GM19023 (cell line): Measurements from ENCODE around the gene NTM.

Experiments
- ATAC-seq: cut with Tn5 transposase; IDR thresholded peaks from one replicate; pipeline ENCODE4 v1.9.1; 2021; ENCODE audit warnings: mild to moderate bottlenecking, moderate library complexity; ENCODE audit not compliant: unreplicated experiment

The NTM gene

DNA sequence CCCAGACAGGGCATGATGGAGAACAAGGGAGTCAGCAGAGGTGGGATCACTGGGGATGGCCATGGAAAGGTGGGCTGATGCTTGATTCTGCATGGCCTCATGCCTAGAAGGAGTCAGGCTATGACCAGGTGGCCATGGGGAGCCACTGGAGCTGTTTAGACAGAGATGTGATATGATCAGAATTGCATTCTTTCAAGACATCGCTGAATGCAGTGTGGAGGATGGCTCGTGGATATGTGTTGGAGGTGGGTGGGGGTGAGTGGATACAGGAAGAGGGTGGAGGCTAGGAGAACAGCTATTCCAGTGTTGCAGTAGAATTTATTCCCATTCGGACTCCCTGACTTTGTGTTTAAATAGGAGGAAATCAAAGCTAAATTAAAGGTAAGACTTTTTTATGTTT lies 841.1 kb downstream of the NTM start:
- ATAC-seq = no peak

DNA sequence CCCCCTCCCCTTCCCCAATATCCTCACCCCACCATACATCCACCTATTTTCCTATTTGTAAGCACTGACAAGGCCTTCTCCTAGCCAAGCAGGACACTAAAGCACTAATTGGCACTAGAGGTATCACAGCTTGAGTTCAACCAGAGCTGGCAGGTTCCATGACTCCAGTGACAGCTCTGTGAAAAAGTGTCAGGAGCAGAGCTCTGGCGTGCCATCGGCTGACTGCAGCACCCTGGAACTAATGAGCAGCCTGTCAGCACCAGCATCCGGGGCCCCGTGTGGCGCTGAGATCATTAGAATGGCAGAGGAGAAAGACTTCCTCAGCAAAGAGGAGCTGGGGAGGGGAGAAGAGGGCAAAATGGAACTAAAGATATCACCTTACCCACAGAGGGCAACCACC lies 847.4 kb downstream of the NTM start:
- no peak for ATAC-seq

DNA sequence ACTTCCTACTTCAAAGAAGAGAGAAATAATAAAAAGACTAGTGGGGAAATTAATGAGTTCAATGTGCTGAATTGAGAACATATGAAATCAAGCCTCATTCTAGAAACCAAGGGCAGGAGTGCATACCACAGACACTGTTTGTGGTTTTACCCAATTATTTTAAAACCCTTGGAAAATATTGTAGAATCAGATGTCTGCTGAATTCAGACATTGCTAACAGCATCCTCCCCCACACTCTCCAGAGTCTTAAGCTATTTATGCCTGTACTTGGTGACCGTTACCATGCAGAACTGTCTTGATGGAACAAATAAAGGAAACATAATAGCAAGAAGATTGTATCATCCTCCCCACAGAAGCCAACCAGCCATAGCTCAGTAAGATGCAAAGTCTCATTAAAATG lies 850.1 kb downstream of the NTM start:
- ATAC-seq = no peak

DNA sequence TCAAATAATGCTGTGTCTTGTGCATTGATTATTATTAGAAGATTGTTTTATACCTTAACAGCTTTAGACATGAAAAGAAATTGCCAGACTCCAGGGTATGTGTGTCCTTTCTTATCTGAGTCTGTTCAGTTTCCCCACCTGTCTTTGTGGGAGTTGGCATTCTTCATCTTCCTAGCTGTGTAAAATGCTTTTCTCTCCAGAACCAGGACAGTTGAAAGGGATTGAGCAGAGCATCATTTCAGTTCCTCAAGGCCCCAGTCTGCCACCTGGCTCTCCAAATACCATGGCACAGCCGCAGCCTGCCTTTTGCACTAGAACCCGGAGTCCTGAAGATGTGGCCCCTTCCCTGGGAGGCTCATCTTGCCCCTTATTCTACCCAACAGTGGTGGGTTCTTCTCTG lies 851.9 kb downstream of the NTM start:
- no peak for ATAC-seq

DNA sequence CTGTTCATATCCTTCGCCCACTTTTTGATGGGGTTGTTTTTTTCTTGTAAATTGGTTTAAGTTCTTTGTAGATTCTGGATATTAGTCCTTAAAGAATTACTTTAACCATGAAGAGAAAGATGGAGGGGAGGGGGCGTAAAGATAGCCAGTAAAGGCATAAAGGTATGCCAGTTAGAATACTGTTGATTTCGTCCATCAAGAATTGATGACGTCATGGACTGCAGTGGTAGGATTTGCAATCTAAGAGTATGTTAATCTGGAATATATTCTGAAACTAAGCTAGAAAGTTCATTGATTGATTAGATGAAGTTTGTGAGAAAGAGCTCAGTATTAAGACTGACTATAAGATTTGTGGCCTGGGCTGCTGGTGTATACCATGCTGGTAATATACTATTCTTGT lies 856.1 kb downstream of the NTM start:
- ATAC-seq = no peak

DNA sequence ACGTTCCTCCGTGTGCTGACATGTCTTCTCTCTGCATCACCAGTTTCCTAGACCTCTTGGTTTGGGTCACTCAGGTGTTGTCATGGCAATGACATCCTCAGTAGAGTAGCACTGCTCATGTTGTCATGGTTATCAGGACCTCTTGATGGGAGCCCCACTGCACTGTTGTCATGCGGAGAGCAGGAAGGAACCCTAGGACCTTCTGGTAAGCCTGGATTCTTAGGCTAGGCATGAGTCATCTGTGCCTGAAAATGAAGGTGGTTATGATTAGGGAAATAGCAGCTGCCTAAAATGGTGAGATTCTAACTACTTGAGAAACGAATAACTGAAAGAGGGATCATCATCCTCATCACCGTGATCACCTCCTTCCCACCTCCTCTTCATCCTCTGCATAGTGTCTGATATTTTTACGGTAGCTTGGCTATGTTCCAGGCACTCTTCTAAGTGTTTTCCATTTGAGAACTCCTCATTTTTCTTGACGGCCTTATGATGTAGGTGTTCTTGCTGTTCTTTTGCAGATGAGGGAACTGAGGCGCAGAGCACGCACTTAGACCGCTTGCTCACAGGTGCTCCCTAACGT lies 858.4 kb downstream of the NTM start:
- ATAC-seq = no peak

DNA sequence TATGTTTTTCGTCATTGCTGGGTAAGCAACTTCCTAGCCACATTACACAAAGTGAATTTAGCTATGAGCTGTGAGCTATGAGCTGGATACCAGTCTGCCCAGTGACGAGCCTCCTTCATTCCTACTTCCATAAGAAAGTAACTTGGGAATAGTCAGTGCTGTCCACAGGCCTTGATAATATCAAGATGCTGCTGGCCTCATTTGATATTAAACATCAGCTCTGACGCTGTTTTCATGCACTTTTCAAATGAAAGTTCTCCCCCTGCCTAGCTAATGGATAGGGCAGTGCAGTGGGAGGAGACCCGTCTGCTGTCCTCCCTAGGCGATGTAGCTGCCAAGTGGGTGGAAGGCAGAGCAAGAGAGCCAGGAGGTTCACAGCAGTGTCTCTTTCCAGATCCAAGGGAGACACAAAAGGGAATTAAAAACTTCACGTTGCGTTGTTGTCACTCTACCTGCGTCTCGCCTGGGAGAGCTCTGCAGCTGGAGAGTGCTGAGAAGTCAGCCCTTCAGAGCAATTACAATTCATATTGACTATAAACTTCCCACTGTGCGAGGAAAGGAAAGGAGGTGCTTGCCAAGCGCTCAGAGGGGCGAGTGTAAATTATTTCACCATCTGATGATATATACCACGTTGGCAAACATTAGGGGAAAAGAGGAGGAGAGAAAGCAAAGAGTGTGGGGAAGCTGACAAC lies 861.4 kb downstream of the NTM start:
- no peak for ATAC-seq

DNA sequence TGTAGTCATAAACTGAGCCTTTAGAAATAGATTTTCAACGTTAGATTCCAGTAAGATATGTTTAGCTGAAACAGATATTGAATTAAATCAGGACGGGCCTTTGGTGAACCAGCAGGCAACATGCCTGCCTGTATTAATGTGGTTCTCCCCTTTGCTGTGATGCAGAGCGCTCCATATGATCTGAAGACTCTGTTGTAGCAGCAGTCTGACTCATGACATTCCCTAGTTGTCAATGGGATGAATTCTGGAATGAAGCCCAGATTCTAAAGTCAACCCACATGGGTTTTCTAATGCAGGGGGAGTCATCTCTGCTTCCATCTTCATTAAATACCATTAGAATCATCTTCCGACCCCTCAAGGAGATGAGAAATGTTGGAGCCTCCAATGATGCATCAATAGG lies 864.5 kb downstream of the NTM start:
- no peak for ATAC-seq

DNA sequence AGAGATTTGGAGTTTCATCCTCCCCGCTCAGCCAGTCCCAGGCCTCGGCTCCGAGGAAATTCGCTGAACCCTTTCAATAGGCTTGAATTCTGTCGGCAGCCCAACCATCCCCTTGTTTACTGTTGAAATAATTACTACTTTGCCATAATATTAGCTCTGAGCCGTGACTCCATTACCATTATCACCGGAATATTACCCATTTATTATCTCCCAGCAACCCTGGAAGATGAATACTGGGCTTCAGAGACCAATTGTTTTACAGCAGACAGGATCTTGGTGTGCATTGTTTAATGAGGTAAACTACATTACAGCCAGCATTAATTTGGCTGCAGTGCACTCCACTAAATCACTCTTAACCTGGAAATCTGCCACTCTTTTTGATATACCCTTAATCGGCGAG lies 867.4 kb downstream of the NTM start:
- ATAC-seq = no peak

DNA sequence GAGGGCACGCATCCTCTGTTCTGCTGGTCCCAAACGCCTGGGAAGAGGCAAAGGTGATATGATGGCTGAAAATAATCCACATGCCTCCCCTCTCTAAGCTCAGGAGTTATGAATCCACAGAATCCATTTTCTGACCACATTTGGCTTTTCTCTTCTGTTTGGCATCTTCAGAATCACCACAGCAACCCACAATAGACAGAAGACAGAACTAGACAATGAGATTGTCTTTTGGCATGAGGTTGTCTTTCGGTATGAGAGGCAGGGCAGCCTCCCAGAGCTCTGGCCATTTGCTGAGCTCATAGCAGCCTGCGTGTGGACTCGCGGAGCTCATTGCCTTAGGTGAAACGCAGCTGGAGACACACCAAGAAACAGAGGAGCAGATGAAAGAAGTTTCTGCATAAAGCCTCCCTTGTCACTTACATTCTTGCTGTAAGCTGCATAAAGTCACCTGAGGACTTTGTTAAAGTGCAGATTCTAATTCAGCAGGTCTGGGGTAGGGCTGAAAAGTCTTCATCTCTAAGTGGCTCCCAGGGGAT lies 868.0 kb downstream of the NTM start:
- ATAC-seq = no peak

DNA sequence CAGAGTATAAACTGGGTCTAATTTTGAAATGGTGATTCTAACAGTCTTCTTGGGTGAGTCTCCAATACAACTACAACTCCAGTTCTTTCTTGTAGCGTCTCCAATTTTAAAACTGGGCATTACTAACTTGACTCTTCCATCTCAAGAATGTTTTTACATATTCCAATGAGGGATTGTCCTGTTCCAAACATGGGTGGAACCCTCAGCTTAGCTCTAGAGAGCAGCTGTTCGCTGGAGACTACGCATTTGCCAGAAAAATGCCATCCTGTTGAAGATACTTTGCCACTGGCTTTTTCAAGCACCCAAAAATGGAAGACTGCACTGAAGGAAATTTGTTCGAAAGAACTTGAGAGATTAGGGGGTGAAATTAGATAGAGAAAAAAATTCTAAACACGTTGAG lies 870.0 kb downstream of the NTM start:
- ATAC-seq = no peak

DNA sequence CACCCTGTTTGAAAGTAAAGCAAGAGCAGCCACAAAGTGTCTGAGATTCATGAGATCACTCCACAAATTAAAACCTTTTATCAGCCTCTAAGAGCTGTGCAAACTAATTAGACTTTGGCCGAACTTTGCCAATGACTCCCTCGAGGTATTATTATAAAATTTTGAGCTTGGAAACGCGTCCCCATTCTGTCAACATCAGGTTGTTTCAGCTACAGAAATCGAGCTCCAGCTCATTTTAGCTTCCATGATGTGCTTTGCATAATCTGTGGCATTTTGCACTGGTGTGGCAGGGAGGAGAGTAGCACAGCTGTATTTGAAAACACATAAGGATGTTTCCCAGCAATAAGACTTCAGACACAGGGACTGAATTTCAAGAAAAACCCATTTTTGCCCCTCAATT lies 872.2 kb downstream of the NTM start:
- ATAC-seq = no peak

DNA sequence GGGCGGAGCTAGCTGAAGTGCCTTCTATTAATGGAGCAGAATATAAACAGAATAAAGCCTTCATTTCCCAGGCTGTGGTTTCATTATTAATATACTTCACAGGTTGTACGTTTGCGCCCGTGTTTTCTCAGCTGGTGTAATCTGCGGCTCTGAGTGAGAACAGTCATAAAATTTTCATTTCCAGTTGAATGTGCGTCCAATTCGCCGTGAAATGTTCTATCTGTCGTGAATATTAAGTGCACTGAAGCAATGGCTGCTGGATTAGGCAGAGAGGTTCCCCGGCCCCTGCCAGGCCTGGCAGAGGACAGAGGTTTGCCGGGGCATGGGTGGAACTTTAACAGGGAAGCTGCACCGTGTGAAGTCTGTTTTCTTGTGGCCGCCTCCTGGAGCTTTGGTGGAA lies 874.4 kb downstream of the NTM start:
- ATAC-seq = no peak

DNA sequence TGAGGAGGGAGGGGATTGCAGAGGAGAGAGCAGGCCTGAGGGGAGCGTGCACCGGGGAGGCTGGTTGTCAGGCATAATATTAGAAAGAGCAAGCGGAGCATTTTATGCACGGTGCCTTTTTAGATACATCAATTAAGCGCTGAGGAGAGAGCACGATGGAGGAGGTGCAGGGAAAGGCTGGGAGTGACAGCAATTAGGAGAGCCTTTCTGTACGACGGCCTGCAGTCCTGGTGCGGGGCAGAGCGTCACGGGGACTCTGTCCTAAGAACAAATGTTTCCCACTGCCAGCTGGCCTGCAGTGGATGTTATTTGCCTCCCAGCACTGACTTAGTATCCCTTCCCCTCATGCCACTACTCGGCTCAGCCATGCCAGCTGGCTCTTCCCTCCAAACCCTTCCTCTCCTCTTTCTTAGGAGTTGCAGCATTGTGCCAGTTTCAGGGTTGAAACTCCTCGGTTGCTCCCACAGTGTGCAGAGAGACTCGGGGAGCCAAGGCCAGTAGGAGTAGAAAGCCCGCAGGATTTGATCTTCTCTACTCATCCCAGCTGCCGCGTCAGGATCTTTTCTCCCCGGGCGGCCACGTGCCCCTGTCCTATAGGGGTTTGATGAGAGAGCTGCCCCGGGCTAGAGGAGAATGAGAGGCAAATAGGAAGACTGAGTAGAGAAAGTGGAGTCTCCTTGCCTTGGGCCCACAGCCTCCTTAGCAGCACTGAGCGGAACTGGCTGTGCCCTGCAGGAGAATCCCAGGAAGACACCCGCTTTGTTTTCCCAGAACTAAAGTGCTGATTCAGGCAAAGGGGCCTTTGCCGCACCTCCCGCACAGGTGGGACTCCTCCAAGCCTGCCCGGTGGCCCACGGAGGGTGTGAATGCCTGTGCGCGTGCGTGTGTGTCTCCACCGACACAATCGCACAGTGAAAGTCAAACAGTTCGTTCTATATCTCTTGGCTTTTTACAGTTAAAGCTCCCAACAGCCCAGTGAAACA lies 875.3 kb downstream of the NTM start:
- no peak for ATAC-seq

DNA sequence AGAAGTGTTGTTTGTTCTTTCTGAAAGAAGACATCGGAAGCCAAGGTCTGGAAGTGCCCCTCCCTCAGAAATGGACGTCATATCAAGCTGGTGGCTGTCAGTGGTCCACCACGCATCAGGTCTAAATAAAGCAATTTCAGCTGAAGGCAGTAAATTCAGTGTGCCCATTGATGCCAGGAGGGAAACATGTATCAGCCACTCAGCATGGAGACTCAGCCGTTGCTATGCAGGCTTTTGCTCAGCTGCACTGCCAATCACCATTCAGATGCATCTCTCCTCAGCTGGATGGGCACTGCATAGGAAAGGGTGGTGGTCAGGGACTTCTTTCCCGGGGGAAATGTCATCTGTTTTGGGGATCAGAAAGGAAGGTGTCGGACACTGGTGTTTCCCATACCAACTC lies 878.2 kb downstream of the NTM start:
- no peak for ATAC-seq

DNA sequence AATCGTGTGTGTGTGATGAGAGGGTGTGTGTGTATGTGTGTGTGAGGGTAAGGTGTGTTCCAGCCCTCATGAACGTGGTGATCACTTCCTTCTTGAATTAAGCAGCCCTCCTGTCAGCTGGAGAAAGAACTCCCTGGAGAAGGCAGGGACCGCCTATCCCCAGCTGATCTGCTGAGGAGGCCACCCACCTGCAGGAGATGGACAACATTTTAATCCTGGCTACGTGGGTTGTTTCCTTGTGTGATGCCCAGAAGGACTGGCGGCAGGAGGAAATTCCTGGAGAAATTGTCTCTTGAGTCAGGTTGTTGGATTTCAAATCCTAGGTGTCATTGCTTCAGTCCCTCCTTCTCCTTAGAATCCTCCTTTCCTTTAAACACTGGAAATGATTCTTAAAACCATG lies 878.8 kb downstream of the NTM start:
- no peak for ATAC-seq

DNA sequence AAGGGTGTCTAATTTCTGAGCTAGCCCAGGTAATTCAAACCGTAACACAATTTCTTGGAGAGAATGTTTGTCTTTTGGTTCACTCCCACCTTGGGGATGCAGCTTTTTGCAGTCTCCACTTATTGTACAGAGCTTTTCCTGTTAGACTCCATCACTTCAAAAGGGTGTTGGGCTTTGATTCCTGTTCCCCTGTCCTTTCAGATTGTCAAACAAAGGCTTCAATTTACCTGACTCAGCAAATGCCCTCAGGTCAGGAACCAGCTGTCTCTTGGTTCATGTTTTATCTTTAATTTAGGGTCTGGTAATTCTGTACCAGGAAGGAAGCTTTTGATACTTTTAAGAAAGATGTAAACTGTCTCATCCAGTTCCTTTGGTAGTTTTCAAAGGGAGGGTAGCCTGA lies 880.6 kb downstream of the NTM start:
- no peak for ATAC-seq

DNA sequence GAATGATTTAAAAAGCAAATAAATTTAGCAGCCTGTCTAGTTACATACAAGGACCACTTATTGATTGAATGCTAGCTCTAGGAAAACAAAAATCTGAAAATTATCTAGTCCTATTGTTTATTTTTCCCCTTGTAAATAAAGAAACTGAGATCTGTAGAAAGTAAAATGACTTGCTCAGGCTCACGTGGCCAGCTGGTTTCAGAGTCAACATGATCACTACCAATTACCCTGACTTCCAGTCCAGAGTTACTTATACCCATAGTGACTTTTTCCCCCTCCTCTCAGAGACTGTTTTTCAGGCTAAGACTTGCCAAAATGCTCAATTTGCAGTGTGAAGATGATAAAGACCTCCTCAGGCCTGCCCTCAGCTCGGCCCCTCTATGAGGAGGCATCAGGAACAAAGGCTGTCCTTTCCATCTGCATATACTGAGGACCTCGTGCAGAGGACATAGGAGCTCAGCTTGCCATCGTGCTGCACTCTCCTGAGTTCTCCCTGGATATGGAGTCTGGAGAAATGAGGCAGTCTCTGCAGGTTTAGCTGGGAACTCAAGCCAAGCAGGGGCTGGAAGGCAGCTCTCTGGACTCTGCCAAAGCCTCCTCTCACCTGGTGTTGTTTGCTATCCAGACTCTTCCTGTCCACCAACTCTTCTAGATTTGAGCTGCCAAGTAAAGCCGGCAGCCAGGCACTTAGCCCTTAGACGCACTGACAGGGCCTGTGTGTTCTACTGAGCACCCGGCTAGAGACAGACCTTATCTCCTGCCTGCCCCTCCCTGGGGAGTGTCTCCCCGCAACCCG lies 883.3 kb downstream of the NTM start:
- no peak for ATAC-seq

DNA sequence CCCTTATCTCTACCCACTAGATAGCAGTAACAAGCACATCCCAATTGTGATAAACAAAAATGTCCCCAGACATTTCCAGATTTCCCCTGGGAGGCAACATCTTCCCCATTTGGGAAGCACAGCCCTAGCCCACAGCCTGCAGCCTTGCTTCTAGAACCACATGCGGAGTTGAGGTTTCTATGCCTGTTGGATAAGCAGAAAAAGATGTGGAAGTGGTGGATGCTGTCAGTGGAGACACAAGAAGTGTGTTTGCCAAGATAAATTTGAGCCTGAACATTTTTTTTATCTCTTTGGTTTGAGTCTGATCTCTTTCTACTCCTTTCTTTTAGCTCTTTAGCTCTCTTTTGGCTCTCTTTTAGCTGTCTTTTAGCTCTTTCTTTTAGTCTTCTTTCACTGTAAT lies 884.5 kb downstream of the NTM start:
- no peak for ATAC-seq

DNA sequence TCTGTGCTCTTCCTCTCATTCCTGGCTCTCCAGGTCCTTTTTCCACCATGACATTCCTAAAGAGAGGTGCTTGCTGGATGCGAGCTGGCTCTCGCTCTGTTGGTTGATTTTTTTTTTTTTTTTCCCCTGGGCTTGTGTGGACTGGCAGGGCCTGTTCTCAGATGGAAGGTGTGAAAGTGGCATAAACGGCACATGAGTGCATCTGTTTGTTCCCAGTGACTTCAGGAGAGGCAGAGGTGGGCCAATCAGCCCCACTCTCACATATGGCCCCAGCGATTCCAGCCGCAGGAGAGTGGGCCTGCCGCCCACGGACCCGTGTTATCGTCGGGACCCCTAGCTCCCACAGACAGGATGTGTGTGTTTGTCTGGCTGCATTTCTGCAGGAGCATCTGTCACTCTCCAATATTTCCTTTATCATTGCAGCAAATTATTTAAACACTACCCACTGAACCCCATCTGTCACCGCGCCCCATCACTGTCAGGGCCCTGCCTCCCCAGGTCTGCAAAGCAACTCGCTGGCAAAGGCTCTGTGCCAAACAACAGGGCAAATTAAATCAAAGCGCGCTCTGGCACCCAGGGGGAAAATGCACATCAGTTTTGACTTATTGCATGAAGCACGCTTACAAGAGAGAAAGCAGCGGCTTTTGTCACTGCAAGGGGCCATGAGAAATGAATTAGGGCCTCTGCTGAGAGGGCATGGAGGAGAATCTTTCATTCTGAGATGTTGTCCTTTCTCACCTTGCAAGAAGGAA lies 886.3 kb downstream of the NTM start:
- no peak for ATAC-seq
